ENCODE data around the gene C9orf85. TPM values are rescaled to one million over a fixed set of nuclear protein-coding genes. Genes with fewer than 3 reads are reported as not detected.
"Not testable (repeated sequence)": the region's sequence is repeated elsewhere in the genome, so short reads cannot be mapped to it uniquely, and the experiment has no call there.

C9orf85 gene
- total and polyA plus RNA-seq, 5 donors from 2014 or later, result 7.2 to 14.7 (median 10.5) TPM

DNA sequence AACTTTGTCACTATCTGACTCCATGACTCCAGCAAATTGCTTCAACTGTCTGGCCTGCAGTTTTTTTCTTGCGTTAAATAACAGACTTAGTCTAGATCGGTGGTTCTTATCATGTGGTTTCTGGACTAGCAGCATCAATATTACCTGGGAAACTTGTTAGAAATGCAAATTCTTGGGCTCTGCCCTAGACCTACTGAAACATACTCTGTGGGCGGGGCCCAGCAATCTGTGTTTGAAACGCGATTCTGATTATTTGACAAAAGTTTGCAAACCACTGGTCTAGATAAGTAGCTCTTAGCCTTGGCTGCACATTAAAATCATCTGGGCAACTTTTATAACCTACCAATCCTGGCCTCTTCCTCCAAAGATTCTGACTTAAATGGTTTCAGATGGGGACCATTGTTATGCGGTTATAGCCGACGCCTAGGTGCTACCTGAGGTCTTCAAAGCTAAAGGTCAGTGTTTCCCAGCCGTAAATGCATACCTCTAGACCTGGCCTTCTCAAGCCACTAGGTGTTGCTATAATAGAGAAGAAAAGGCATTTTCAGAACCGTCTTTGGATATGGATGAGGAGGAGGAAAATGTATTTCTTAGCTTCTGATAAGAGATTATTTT lies 74.0 kb downstream of the C9orf85 start:
- DNase-seq, result no peak
- Mint-ChIP-seq H3K36me3 (peaks cover 14% of the 10 kb centered on the region), H3K4me3 (no peak overlapping the region), H3K27me3 (no peaks in the 10 kb centered on the region), H3K4me1 (no peaks in the 10 kb centered on the region), H3K9me3 (no peaks in the 10 kb centered on the region), H3K27ac (no peak overlapping the region)
- no peaks in the 10 kb centered on the region for H3K36me3 ChIP-seq (ENCODE audit: control insufficient read depth, insufficient read depth, low read length)
- ATAC-seq (ENCODE audit: low read depth in 2 of 2), result no peak
- no peak overlapping the region for H3K27ac ChIP-seq (ENCODE audit: insufficient read depth, low read length, poor library complexity, severe bottlenecking)
- H3K27me3 ChIP-seq (ENCODE audit: control insufficient read depth, insufficient read depth, low read length), result no peaks in the 10 kb centered on the region
- no peaks in the 10 kb centered on the region for H3K9me3 ChIP-seq (ENCODE audit: control insufficient read depth in 2 of 2, low read length in 2 of 2)
- H3K4me1 ChIP-seq (ENCODE audit: control insufficient read depth, insufficient read depth, low read length, poor library complexity, severe bottlenecking), result no peaks in the 10 kb centered on the region
- no peak overlapping the region for H3K4me3 ChIP-seq (ENCODE audit: low read depth, low read length)

DNA sequence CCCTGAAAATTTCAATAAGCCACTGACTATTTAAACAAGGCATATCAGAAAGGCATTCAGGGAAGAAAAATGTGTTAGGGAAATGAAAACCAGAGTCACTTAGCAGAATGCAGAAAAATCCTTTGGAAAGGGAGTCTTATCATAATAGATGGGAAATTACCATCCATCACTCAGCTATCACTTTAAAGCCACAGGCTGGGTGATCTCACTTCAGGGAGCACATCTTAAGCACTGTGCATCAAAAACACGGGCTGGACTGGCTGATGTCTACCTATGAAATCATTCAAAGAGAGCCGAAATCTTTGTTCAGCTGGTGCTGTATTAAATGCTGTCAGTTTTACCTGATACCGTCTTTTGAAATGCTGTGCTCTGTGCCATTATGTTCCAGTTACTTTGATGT lies 75.5 kb downstream of the C9orf85 start:
- no peaks in the 10 kb centered on the region for H3K27me3 Mint-ChIP-seq
- no peaks in the 10 kb centered on the region for H3K9me3 Mint-ChIP-seq
- Histone ChIP-seq H3K36me3 (ENCODE audit: control insufficient read depth, insufficient read depth, low read length) (no peaks in the 10 kb centered on the region), H3K9me3 (ENCODE audit: control insufficient read depth in 2 of 2, low read length in 2 of 2) (no peaks in the 10 kb centered on the region), H3K27ac (ENCODE audit: insufficient read depth, low read length, poor library complexity, severe bottlenecking) (no peak overlapping the region), H3K4me3 (ENCODE audit: low read depth, low read length) (no peak overlapping the region), H3K27me3 (ENCODE audit: control insufficient read depth, insufficient read depth, low read length) (no peaks in the 10 kb centered on the region), H3K4me1 (ENCODE audit: control insufficient read depth, insufficient read depth, low read length, poor library complexity, severe bottlenecking) (no peaks in the 10 kb centered on the region)
- DNase-seq, result no peak
- H3K36me3 Mint-ChIP-seq, result peaks cover 10% of the 10 kb centered on the region
- no peak overlapping the region for H3K4me3 Mint-ChIP-seq
- ATAC-seq (ENCODE audit: low read depth in 2 of 2), result no peak
- no peaks in the 10 kb centered on the region for H3K4me1 Mint-ChIP-seq
- no peak overlapping the region for H3K27ac Mint-ChIP-seq

DNA sequence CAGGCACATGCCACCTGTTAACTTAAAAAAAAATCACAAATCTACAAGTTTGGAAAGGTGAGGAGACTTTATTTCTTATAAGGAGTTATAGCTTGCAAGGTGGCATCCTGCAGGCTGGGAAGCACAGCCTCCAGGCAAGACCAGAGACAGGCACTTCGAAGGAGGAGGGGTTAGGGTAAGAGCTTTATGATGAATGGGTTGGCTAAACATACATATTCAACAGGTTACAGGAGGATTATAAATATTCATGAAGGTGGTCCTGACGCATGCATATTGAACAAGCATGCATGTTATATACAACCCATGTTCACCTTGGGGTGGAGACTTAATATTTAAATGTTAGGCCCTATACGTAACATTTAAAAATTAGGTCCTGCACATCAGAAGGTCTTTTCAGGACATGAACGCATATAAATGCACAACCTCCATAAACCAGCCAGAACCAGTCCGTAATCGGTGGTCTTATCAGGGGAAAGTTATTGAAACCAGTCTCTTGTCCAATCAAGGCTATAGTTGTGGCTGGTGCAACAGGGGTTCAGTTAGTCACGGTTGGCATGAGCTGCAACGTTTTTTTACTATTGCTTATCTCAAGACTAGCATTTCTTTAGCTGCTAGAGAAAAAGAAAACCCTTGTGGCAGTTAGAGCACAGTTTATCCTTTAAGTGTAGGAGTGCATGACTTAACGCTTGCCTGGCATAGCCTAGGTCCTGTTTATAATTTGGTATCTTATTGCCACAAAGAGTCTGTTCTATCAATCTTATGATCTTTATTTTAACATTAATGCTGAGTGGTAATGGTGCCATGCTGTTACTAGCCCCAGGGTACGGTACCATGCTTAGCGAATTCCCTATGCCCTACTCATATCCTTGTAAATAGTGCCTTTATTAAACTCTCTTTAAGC lies 76.3 kb downstream of the C9orf85 start:
- no peak overlapping the region for H3K4me3 ChIP-seq (ENCODE audit: low read depth, low read length)
- H3K4me3 Mint-ChIP-seq, result no peak overlapping the region
- H3K4me1 Mint-ChIP-seq, result no peaks in the 10 kb centered on the region
- ATAC-seq (ENCODE audit: low read depth in 2 of 2) (no peak), DNase-seq (no peak)
- no peaks in the 10 kb centered on the region for H3K27me3 Mint-ChIP-seq
- H3K36me3 ChIP-seq (ENCODE audit: control insufficient read depth, insufficient read depth, low read length), result no peaks in the 10 kb centered on the region
- no peaks in the 10 kb centered on the region for H3K9me3 ChIP-seq (ENCODE audit: control insufficient read depth in 2 of 2, low read length in 2 of 2)
- no peak overlapping the region for H3K27ac ChIP-seq (ENCODE audit: insufficient read depth, low read length, poor library complexity, severe bottlenecking)
- H3K27me3 ChIP-seq (ENCODE audit: control insufficient read depth, insufficient read depth, low read length), result no peaks in the 10 kb centered on the region
- no peaks in the 10 kb centered on the region for H3K9me3 Mint-ChIP-seq
- no peaks in the 10 kb centered on the region for H3K4me1 ChIP-seq (ENCODE audit: control insufficient read depth, insufficient read depth, low read length, poor library complexity, severe bottlenecking)
- peaks cover 10% of the 10 kb centered on the region for H3K36me3 Mint-ChIP-seq
- H3K27ac Mint-ChIP-seq, result no peak overlapping the region

DNA sequence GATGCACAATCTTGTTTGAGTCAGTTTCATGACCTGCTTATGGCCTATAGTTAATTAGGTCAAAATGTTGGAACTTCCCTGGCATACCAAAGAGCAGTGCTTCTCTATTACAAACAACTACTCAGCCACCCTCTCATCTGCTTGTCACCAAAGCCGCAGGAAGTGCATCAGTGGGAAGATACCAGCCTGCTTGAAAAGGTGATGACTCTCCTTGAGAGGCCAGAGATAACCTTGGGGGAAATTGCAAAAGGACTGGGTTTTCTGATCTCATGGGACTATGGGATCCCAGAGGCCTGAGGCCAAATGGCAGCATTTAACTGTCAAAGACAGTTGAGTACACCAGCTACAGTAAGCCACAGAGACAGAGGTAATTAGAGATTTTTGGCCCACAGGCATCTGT lies 79.0 kb downstream of the C9orf85 start:
- Mint-ChIP-seq H3K4me3 (no peak overlapping the region), H3K27me3 (no peaks in the 10 kb centered on the region), H3K9me3 (no peaks in the 10 kb centered on the region), H3K36me3 (no peaks in the 10 kb centered on the region), H3K4me1 (no peaks in the 10 kb centered on the region), H3K27ac (no peak overlapping the region)
- H3K36me3 ChIP-seq (ENCODE audit: control insufficient read depth, insufficient read depth, low read length), result no peaks in the 10 kb centered on the region
- ATAC-seq (ENCODE audit: low read depth in 2 of 2) (no peak), DNase-seq (no peak)
- no peak overlapping the region for H3K4me3 ChIP-seq (ENCODE audit: low read depth, low read length)
- H3K27ac ChIP-seq (ENCODE audit: insufficient read depth, low read length, poor library complexity, severe bottlenecking), result no peak overlapping the region
- no peaks in the 10 kb centered on the region for H3K27me3 ChIP-seq (ENCODE audit: control insufficient read depth, insufficient read depth, low read length)
- H3K4me1 ChIP-seq (ENCODE audit: control insufficient read depth, insufficient read depth, low read length, poor library complexity, severe bottlenecking), result no peaks in the 10 kb centered on the region
- no peaks in the 10 kb centered on the region for H3K9me3 ChIP-seq (ENCODE audit: control insufficient read depth in 2 of 2, low read length in 2 of 2)

DNA sequence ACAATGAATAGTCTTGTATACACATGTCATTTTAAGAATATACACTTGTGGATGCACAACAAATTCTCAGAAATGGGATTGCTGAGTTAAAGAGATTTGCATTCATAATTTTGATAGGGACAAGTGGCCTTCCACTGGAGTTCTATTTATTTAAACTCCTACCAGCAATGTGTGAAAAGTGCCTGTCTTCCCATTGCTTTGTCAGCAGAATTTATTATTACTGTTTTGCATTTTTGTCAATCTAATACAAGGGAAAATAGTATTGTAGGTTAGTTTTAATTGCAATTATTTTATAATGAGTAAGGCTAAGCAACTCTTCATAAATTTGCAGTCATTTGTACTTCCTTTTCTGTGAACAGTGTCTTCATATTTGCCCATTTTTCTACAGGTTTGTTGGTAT lies 94.0 kb downstream of the C9orf85 start:
- Histone ChIP-seq H3K9me3 (ENCODE audit: control insufficient read depth in 2 of 2, low read length in 2 of 2) (no peaks in the 10 kb centered on the region), H3K27me3 (ENCODE audit: control insufficient read depth, insufficient read depth, low read length) (no peaks in the 10 kb centered on the region), H3K36me3 (ENCODE audit: control insufficient read depth, insufficient read depth, low read length) (no peaks in the 10 kb centered on the region), H3K4me3 (ENCODE audit: low read depth, low read length) (no peak overlapping the region), H3K4me1 (ENCODE audit: control insufficient read depth, insufficient read depth, low read length, poor library complexity, severe bottlenecking) (no peaks in the 10 kb centered on the region), H3K27ac (ENCODE audit: insufficient read depth, low read length, poor library complexity, severe bottlenecking) (no peak overlapping the region)
- ATAC-seq (ENCODE audit: low read depth in 2 of 2) (no peak), DNase-seq (no peak)
- no peaks in the 10 kb centered on the region for H3K36me3 Mint-ChIP-seq
- no peak overlapping the region for H3K4me3 Mint-ChIP-seq
- H3K27ac Mint-ChIP-seq, result no peak overlapping the region
- H3K4me1 Mint-ChIP-seq, result no peaks in the 10 kb centered on the region
- peaks cover 10% of the 10 kb centered on the region for H3K27me3 Mint-ChIP-seq
- peaks cover 0 to 1% (median 0%) of the 10 kb centered on the region in 7 donors for H3K9me3 Mint-ChIP-seq

DNA sequence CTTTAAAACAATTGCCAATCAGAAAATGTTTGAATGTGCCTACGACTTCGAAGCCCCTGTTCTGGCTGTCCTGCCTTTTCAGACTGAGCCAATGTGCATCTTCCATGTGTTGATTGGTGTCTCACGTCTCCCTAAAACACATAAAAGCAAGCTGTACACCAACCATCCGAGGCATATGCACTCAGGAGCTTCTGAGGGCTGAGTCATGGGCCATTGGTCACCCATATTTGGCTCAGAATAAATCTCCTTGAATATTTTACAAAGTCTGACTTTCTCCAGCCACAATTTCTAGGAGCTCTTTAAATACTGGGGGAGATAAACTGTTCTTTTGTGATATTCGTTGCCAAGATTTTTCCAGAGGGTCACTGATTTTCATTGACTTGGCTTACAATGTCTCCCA lies 95.1 kb downstream of the C9orf85 start:
- Histone ChIP-seq H3K27ac (ENCODE audit: insufficient read depth, low read length, poor library complexity, severe bottlenecking) (no peak overlapping the region), H3K27me3 (ENCODE audit: control insufficient read depth, insufficient read depth, low read length) (no peaks in the 10 kb centered on the region), H3K4me1 (ENCODE audit: control insufficient read depth, insufficient read depth, low read length, poor library complexity, severe bottlenecking) (no peaks in the 10 kb centered on the region), H3K9me3 (ENCODE audit: control insufficient read depth in 2 of 2, low read length in 2 of 2) (no peaks in the 10 kb centered on the region), H3K36me3 (ENCODE audit: control insufficient read depth, insufficient read depth, low read length) (no peaks in the 10 kb centered on the region), H3K4me3 (ENCODE audit: low read depth, low read length) (no peak overlapping the region)
- Mint-ChIP-seq H3K27me3 (peaks cover 4% of the 10 kb centered on the region), H3K27ac (no peak overlapping the region), H3K9me3 (peaks cover 0 to 1% (median 0%) of the 10 kb centered on the region in 7 donors), H3K4me3 (no peak overlapping the region), H3K4me1 (no peaks in the 10 kb centered on the region), H3K36me3 (no peaks in the 10 kb centered on the region)
- no peak for DNase-seq
- ATAC-seq (ENCODE audit: low read depth in 2 of 2), result no peak

DNA sequence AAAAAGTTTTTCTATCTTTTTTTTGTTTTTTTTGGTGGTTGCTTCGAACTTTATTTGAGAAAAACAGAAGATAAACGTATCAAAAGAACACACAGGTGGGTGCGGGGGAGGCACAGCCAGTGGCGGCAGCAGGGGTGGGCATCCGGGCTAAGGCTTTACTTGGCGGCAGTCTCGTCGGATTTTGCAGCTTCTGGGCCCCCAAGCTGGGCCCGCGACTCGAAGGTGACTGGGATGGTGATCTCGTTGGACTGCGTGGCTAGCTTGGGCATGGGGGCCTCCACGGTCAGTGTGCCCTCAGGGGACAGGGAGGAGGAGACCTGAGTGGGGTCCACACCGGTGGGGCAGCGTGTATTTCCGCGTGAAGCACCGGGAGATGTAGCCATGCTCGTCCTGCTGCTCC lies 96.3 kb downstream of the C9orf85 start:
- not testable (repeated sequence) for H3K36me3 Mint-ChIP-seq; H3K9me3 ChIP-seq (ENCODE audit: control insufficient read depth in 2 of 2, low read length in 2 of 2); H3K4me1 ChIP-seq (ENCODE audit: control insufficient read depth, insufficient read depth, low read length, poor library complexity, severe bottlenecking); H3K4me3 Mint-ChIP-seq; H3K27ac Mint-ChIP-seq; H3K27ac ChIP-seq (ENCODE audit: insufficient read depth, low read length, poor library complexity, severe bottlenecking); ATAC-seq (ENCODE audit: low read depth in 2 of 2); H3K27me3 Mint-ChIP-seq; H3K36me3 ChIP-seq (ENCODE audit: control insufficient read depth, insufficient read depth, low read length); DNase-seq; H3K27me3 ChIP-seq (ENCODE audit: control insufficient read depth, insufficient read depth, low read length); H3K4me1 Mint-ChIP-seq; H3K9me3 Mint-ChIP-seq; H3K4me3 ChIP-seq (ENCODE audit: low read depth, low read length)

DNA sequence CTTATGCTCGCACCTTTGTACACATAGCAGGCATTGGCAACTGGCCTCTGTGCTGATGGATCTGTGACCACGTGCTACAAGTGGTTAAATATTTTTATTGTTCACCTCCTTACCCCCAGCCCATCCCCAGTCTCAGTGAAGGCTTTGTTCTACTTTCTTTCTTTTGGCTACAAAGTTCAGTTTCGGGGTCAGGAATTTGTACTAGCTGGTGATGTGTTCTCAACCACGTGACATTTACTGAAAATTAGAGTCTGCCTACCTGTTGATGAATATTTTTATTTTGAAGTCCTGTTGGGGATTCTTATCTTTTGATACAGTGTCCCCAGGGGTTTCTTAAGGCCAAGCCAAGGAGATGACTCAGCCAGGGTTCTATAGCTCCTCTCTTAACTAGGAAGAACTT lies 101.2 kb downstream of the C9orf85 start:
- H3K36me3 Mint-ChIP-seq, result no peaks in the 10 kb centered on the region
- Histone ChIP-seq H3K4me1 (ENCODE audit: control insufficient read depth, insufficient read depth, low read length, poor library complexity, severe bottlenecking) (no peaks in the 10 kb centered on the region), H3K36me3 (ENCODE audit: control insufficient read depth, insufficient read depth, low read length) (no peaks in the 10 kb centered on the region), H3K4me3 (ENCODE audit: low read depth, low read length) (no peak overlapping the region), H3K27me3 (ENCODE audit: control insufficient read depth, insufficient read depth, low read length) (peaks cover 2% of the 10 kb centered on the region), H3K27ac (ENCODE audit: insufficient read depth, low read length, poor library complexity, severe bottlenecking) (no peak overlapping the region), H3K9me3 (ENCODE audit: control insufficient read depth in 2 of 2, low read length in 2 of 2) (no peaks in the 10 kb centered on the region)
- peaks cover 0 to 11% (median 2%) of the 10 kb centered on the region in 4 donors for H3K4me1 Mint-ChIP-seq
- DNase-seq (no peak), ATAC-seq (ENCODE audit: low read depth in 2 of 2) (no peak)
- H3K4me3 Mint-ChIP-seq, result no peak overlapping the region
- H3K27me3 Mint-ChIP-seq, result peaks cover 13% of the 10 kb centered on the region
- no peaks in the 10 kb centered on the region for H3K9me3 Mint-ChIP-seq
- H3K27ac Mint-ChIP-seq, result no peak overlapping the region
